Caco-2 (cell line): Measurements from ENCODE around the gene PCSK5. TPM values are rescaled to one million over a fixed set of nuclear protein-coding genes. Genes with fewer than 3 reads are reported as not detected.

Experiments used
- BruUV-seq: library from RNA; stranded (reverse); fragments of 400-500 nt; replicated peaks from 2 replicates; lab custom pipeline; 2021; lab: Mats Ljungman, UMichigan
- CTCF ChIA-PET: fragments of 300-600 bp; sonication (Branson Sonifier 250); formaldehyde crosslinking; loops from one replicate; lab custom pipeline; 2022; ENCODE audit warnings: antibody characterized with exemption; lab: Charles Lee
- POLR2A ChIA-PET: fragments of 300-600 bp; sonication (Branson Sonifier 250); formaldehyde crosslinking; loops from one replicate; lab custom pipeline; 2022; ENCODE audit warnings: antibody characterized with exemption; lab: Charles Lee
- DNase-seq, 2 experiments: peaks; one replicate each; pipeline versions ENCODE4 v3.0.0 to v3.0.0-alpha.2; 2020 to 2022
- H3K27me3 ChIP-seq: replicated peaks from 2 replicates; pipeline ENCODE4 v1.6.0; 2011; ENCODE audit warnings: low read length; ENCODE audit not compliant: control insufficient read depth, insufficient read depth
- H3K36me3 ChIP-seq: 2 replicates; pipeline ENCODE4 v1.5.1; 2011; ENCODE audit warnings: low read length; ENCODE audit not compliant: control insufficient read depth, insufficient read depth
- H3K4me1 ChIP-seq: fragments of 250-450 bp; sonication (Bioruptor Pico); 2 replicates; pipeline ENCODE4 v1.5.1; 2020; ENCODE audit warnings: mild to moderate bottlenecking
- H3K4me3 ChIP-seq: 2 replicates; pipeline ENCODE4 v1.5.1; 2011; ENCODE audit warnings: low read depth, mild to moderate bottlenecking, control low read depth, low read length
- H3K9me3 ChIP-seq: fragments of 250-450 bp; sonication (Bioruptor Pico); 2 replicates; pipeline ENCODE4 v1.5.1; 2020; ENCODE audit warnings: mild to moderate bottlenecking, moderate library complexity
- H3K27ac Mint-ChIP-seq: one replicate; pipeline ENCODE4 v1.8.0; 2022; ENCODE audit warnings: mixed read lengths; ENCODE audit not compliant: unreplicated experiment
- H3K27me3 Mint-ChIP-seq: one replicate; pipeline ENCODE4 v1.8.0; 2022; ENCODE audit warnings: mixed read lengths; ENCODE audit not compliant: insufficient read depth, unreplicated experiment
- H3K36me3 Mint-ChIP-seq: one replicate; pipeline ENCODE4 v1.8.0; 2022; ENCODE audit warnings: mild to moderate bottlenecking, mixed read lengths; ENCODE audit not compliant: insufficient read depth, unreplicated experiment
- H3K4me1 Mint-ChIP-seq: one replicate; pipeline ENCODE4 v1.8.0; 2022; ENCODE audit warnings: low read depth, mixed read lengths; ENCODE audit not compliant: unreplicated experiment
- H3K4me3 Mint-ChIP-seq: one replicate; pipeline ENCODE4 v1.8.0; 2022; ENCODE audit warnings: mild to moderate bottlenecking, moderate library complexity, mixed read lengths; ENCODE audit not compliant: unreplicated experiment
- H3K9me3 Mint-ChIP-seq: one replicate; pipeline ENCODE4 v1.8.0; 2022; ENCODE audit warnings: mixed read lengths; ENCODE audit not compliant: unreplicated experiment
- CTCF ChIP-seq, 2 experiments: fragments of 200-600 bp in 1 of 2; IDR thresholded peaks; 1 replicate in 1 of 2; 2 replicates in 1 of 2; pipeline versions ENCODE4 v1.5.1 to v1.8.0; 2011 to 2022; ENCODE audit warnings: antibody characterized with exemption in 1 of 2, control low read depth in 1 of 2, inconsistent platforms in 1 of 2, low read depth in 1 of 2, low read length in 1 of 2, mild to moderate bottlenecking in 1 of 2, moderate library complexity in 1 of 2; ENCODE audit not compliant: insufficient read depth in 1 of 2, severe bottlenecking in 1 of 2, unreplicated experiment in 1 of 2
- intact Hi-C: fragments of 100-400 bp; cut with micrococcal nuclease; formaldehyde crosslinking; loops from one replicate; pipeline ENCODE4 v1.10.0; 2022; ENCODE audit not compliant: unreplicated experiment
- total RNA-seq: library from RNA; stranded (reverse); gene quantifications from 2 replicates; pipeline ENCODE4 v1.2.3, GENCODE V29; 2022

Gene PCSK5
- total RNA-seq, 1 experiment from 2014 or later: 10.9 TPM

DNA sequence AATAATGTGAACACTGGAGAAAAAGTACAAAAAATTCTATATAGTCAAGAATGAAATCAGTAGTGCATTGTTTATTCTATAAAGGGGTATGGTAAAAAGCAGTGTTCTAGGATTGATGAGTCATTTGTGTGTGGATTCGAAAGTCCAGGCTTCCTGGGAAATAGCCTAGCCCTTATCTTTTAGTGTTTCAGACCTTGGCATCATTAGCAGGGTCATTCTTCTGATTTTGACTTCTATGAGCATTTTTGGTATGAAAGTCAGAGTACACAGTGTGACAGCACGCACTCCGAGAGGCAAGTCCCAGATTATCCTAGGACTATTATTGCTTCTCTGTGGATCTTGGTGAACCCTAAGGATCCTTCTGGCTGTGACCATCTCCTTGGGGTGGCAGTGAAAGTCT, 16.9 kb downstream of the PCSK5 start:
- no peak overlapping the region for H3K4me3 Mint-ChIP-seq
- no peaks in the 10 kb centered on the region for H3K9me3 ChIP-seq
- ChIA-PET CTCF (no interaction called here), POLR2A (no interaction called here)
- TF ChIP-seq CTCF (IDR thresholded peaks at IDR 0.05; ENCODE audit: insufficient read depth in 1 of 2, low read depth in 1 of 2, low read length in 1 of 2, severe bottlenecking in 1 of 2, unreplicated experiment in 1 of 2): no peak
- DNase-seq: no peak
- no peaks in the 10 kb centered on the region for H3K27me3 Mint-ChIP-seq
- peaks cover 5% of the 10 kb centered on the region; the same call in 1 of the 2 replicates for H3K4me1 ChIP-seq
- BruUV-seq: no TSS peak
- H3K4me1 Mint-ChIP-seq: peaks cover 14% of the 10 kb centered on the region
- peak overlapping the region; percentile 51 for H3K27ac Mint-ChIP-seq
- H3K36me3 Mint-ChIP-seq: peaks cover 8% of the 10 kb centered on the region
- intact Hi-C loops: no loop called here
- H3K36me3 ChIP-seq: no peaks in the 10 kb centered on the region
- no peaks in the 10 kb centered on the region for H3K9me3 Mint-ChIP-seq
- no peak overlapping the region for H3K4me3 ChIP-seq
- H3K27me3 ChIP-seq: no peaks in the 10 kb centered on the region

DNA sequence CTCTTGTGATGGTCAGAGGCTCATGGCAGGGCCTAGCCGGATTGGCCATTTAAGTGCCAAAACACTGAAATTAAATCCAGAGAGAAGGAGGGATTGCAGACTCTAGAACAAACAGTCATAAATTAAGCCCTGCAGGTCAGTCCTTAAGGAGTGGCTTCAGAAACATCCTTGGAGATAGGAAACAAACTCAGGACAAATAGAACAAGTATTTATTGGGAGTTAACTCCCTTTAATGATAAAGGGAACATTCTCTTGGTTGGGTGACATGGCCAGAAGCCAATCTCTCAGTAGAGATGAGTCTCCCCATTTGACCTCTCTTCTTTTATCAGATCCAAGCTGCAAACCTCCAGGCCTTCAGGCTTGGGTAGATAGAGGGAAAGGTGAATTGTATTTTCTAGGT, 17.4 kb downstream of the PCSK5 start:
- ChIA-PET CTCF (no interaction called here), POLR2A (no interaction called here)
- Histone ChIP-seq H3K4me1 (peaks cover 5% of the 10 kb centered on the region; the same call in 1 of the 2 replicates), H3K27me3 (no peaks in the 10 kb centered on the region), H3K4me3 (no peak overlapping the region), H3K36me3 (no peaks in the 10 kb centered on the region), H3K9me3 (no peaks in the 10 kb centered on the region)
- TF ChIP-seq CTCF (IDR thresholded peaks at IDR 0.05; ENCODE audit: insufficient read depth in 1 of 2, low read depth in 1 of 2, low read length in 1 of 2, severe bottlenecking in 1 of 2, unreplicated experiment in 1 of 2): no peak
- no peak overlapping the region for H3K4me3 Mint-ChIP-seq
- H3K9me3 Mint-ChIP-seq: no peaks in the 10 kb centered on the region
- H3K36me3 Mint-ChIP-seq: peaks cover 6% of the 10 kb centered on the region
- intact Hi-C loops: no loop called here
- peak in 1 of 2 experiments; percentile 10 for DNase-seq
- no TSS peak for BruUV-seq
- peak overlapping the region; percentile 51 for H3K27ac Mint-ChIP-seq
- peaks cover 20% of the 10 kb centered on the region for H3K4me1 Mint-ChIP-seq
- no peaks in the 10 kb centered on the region for H3K27me3 Mint-ChIP-seq

GRCh38 chr9:75909776-75910175, 19.3 kb downstream of the PCSK5 start:
- ChIA-PET POLR2A (no interaction called here), CTCF (no interaction called here)
- H3K4me1 Mint-ChIP-seq: peaks cover 23% of the 10 kb centered on the region
- Histone ChIP-seq H3K4me1 (peaks cover 5% of the 10 kb centered on the region; the same call in 1 of the 2 replicates), H3K27me3 (no peaks in the 10 kb centered on the region), H3K4me3 (no peak overlapping the region), H3K9me3 (no peaks in the 10 kb centered on the region), H3K36me3 (no peaks in the 10 kb centered on the region)
- no peak for TF ChIP-seq CTCF (IDR thresholded peaks at IDR 0.05; ENCODE audit: insufficient read depth in 1 of 2, low read depth in 1 of 2, low read length in 1 of 2, severe bottlenecking in 1 of 2, unreplicated experiment in 1 of 2)
- intact Hi-C loops: no loop called here
- no peak for DNase-seq
- no peaks in the 10 kb centered on the region for H3K27me3 Mint-ChIP-seq
- BruUV-seq: no TSS peak
- H3K36me3 Mint-ChIP-seq: peaks cover 6% of the 10 kb centered on the region
- H3K4me3 Mint-ChIP-seq: no peak overlapping the region
- no peaks in the 10 kb centered on the region for H3K9me3 Mint-ChIP-seq
- no peak overlapping the region for H3K27ac Mint-ChIP-seq
